IPS-15b (cell line): ENCODE results near the gene VN1R4.
"Not testable (repeated sequence)": the region's sequence is repeated elsewhere in the genome, so short reads cannot be mapped to it uniquely, and the experiment has no call there.

Experiments
- H3K27me3 ChIP-seq: one replicate; pipeline ENCODE4 v1.6.1; 2013; ENCODE audit warnings: low read length; ENCODE audit not compliant: control insufficient read depth, insufficient read depth
- H3K36me3 ChIP-seq: one replicate; pipeline ENCODE4 v1.6.1; 2013; ENCODE audit warnings: low read length; ENCODE audit not compliant: control insufficient read depth, insufficient read depth
- H3K4me1 ChIP-seq: one replicate; pipeline ENCODE4 v1.6.1; 2013; ENCODE audit warnings: mild to moderate bottlenecking, low read length; ENCODE audit not compliant: control insufficient read depth, insufficient read depth
- H3K4me3 ChIP-seq: one replicate; pipeline ENCODE4 v1.5.1; 2013; ENCODE audit warnings: low read depth, low read length
- H3K9ac ChIP-seq: one replicate; pipeline ENCODE4 v1.6.1; 2013; ENCODE audit warnings: low read depth, mild to moderate bottlenecking, low read length
- H3K9me3 ChIP-seq: one replicate; pipeline ENCODE4 v1.6.1; 2013; ENCODE audit warnings: mild to moderate bottlenecking, low read length; ENCODE audit not compliant: control insufficient read depth, insufficient read depth

Gene VN1R4

GRCh38 chr19:53267623-53268022 lies at the start of gene VN1R4:
Gene VN1R4 (minus strand): TSS chr19:53267723. CDS start chr19:53267665, 58 bp downstream.
- not testable (repeated sequence) for H3K9me3 ChIP-seq, H3K9ac ChIP-seq, H3K27me3 ChIP-seq, H3K4me1 ChIP-seq, H3K4me3 ChIP-seq, H3K36me3 ChIP-seq

- Histone ChIP-seq H3K4me1 (no peaks in the 10 kb centered on the region), H3K4me3 (no peak overlapping the region), H3K9ac (no peak overlapping the region), H3K9me3 (no peaks in the 10 kb centered on the region), H3K27me3 (peaks cover 46% of the 10 kb centered on the region), H3K36me3 (no peaks in the 10 kb centered on the region)
These were observed 44.4 kb upstream of the VN1R4 start for GRCh38 chr19:53311897-53312296.

GRCh38 chr19:53311044-53311443 lies 43.5 kb upstream of the VN1R4 start:
- H3K9ac ChIP-seq, result no peak overlapping the region
- no peaks in the 10 kb centered on the region for H3K36me3 ChIP-seq
- peaks cover 51% of the 10 kb centered on the region for H3K27me3 ChIP-seq
- H3K4me3 ChIP-seq, result no peak overlapping the region
- H3K9me3 ChIP-seq, result no peaks in the 10 kb centered on the region
- no peaks in the 10 kb centered on the region for H3K4me1 ChIP-seq

GRCh38 chr19:53308339-53308811 lies 40.9 kb upstream of the VN1R4 start:
- peak overlapping the region; percentile 35 for H3K4me3 ChIP-seq
- no peaks in the 10 kb centered on the region for H3K36me3 ChIP-seq
- H3K4me1 ChIP-seq, result no peaks in the 10 kb centered on the region
- no peak overlapping the region for H3K9ac ChIP-seq
- H3K27me3 ChIP-seq, result peaks cover 54% of the 10 kb centered on the region
- H3K9me3 ChIP-seq, result no peaks in the 10 kb centered on the region

- not testable (repeated sequence) for H3K4me1 ChIP-seq, H3K36me3 ChIP-seq, H3K9me3 ChIP-seq, H3K4me3 ChIP-seq, H3K9ac ChIP-seq
- peaks cover 11% of the 10 kb centered on the region for H3K27me3 ChIP-seq
These were observed 33.8 kb upstream of the VN1R4 start for GRCh38 chr19:53301341-53301740.

- Histone ChIP-seq H3K4me1 (no peaks in the 10 kb centered on the region), H3K4me3 (no peak overlapping the region), H3K36me3 (no peaks in the 10 kb centered on the region), H3K9me3 (peaks cover 26% of the 10 kb centered on the region), H3K27me3 (no peaks in the 10 kb centered on the region), H3K9ac (no peak overlapping the region)
These were observed 27.4 kb upstream of the VN1R4 start for GRCh38 chr19:53294786-53295441.

- no peak overlapping the region for H3K4me3 ChIP-seq
- peaks cover 20% of the 10 kb centered on the region for H3K9me3 ChIP-seq
- H3K9ac ChIP-seq, result no peak overlapping the region
- H3K4me1 ChIP-seq, result no peaks in the 10 kb centered on the region
- no peaks in the 10 kb centered on the region for H3K27me3 ChIP-seq
- H3K36me3 ChIP-seq, result no peaks in the 10 kb centered on the region
These were observed 23.4 kb upstream of the VN1R4 start for GRCh38 chr19:53290758-53291549.

GRCh38 chr19:53285087-53285486 lies 17.6 kb upstream of the VN1R4 start:
- Histone ChIP-seq H3K4me3 (no peak overlapping the region), H3K9ac (no peak overlapping the region), H3K4me1 (no peaks in the 10 kb centered on the region), H3K36me3 (no peaks in the 10 kb centered on the region), H3K27me3 (no peaks in the 10 kb centered on the region), H3K9me3 (peaks cover under 1% of the 10 kb centered on the region)

- H3K27me3 ChIP-seq, H3K4me3 ChIP-seq, H3K36me3 ChIP-seq, H3K9ac ChIP-seq, H3K4me1 ChIP-seq, H3K9me3 ChIP-seq: not testable (repeated sequence)
These were observed 14.4 kb upstream of the VN1R4 start for GRCh38 chr19:53281947-53282346.

GRCh38 chr19:53275480-53275879 lies 8.0 kb upstream of the VN1R4 start:
- H3K4me1 ChIP-seq, result no peaks in the 10 kb centered on the region
- no peaks in the 10 kb centered on the region for H3K36me3 ChIP-seq
- H3K27me3 ChIP-seq, result peaks cover 2% of the 10 kb centered on the region
- no peak overlapping the region for H3K4me3 ChIP-seq
- peaks cover 10% of the 10 kb centered on the region for H3K9me3 ChIP-seq
- H3K9ac ChIP-seq, result no peak overlapping the region

- Histone ChIP-seq H3K9me3 (peaks cover 6% of the 10 kb centered on the region), H3K36me3 (no peaks in the 10 kb centered on the region), H3K9ac (no peak overlapping the region), H3K4me1 (no peaks in the 10 kb centered on the region), H3K4me3 (no peak overlapping the region), H3K27me3 (peaks cover 2% of the 10 kb centered on the region)
These were observed 4.5 kb upstream of the VN1R4 start for GRCh38 chr19:53272044-53272443.

GRCh38 chr19:53269861-53270260 lies 2.3 kb upstream of the VN1R4 start:
- not testable (repeated sequence) for H3K4me3 ChIP-seq, H3K36me3 ChIP-seq, H3K4me1 ChIP-seq, H3K9ac ChIP-seq, H3K27me3 ChIP-seq, H3K9me3 ChIP-seq
